Stimulated activated CD4-positive, alpha-beta T cell treated with anti-CD3 and anti-CD28 coated beads, Interleukin-4, amount 100 ng/mL, for 48 hours (primary cell): ENCODE measurements around the gene KIAA0586.

Experiments used
- DNase-seq, 2 donors: peaks; one replicate each; pipeline ENCODE4 v3.0.0-alpha.2; 2020; ENCODE audit warnings: low read depth in 2 of 2

The KIAA0586 gene

GRCh38 chr14:58597041-58597440 is 169.5 kb downstream of the KIAA0586 start:
- DNase-seq = no peak

GRCh38 chr14:58598028-58598803 is 170.7 kb downstream of the KIAA0586 start:
- DNase-seq = no peak

DNA sequence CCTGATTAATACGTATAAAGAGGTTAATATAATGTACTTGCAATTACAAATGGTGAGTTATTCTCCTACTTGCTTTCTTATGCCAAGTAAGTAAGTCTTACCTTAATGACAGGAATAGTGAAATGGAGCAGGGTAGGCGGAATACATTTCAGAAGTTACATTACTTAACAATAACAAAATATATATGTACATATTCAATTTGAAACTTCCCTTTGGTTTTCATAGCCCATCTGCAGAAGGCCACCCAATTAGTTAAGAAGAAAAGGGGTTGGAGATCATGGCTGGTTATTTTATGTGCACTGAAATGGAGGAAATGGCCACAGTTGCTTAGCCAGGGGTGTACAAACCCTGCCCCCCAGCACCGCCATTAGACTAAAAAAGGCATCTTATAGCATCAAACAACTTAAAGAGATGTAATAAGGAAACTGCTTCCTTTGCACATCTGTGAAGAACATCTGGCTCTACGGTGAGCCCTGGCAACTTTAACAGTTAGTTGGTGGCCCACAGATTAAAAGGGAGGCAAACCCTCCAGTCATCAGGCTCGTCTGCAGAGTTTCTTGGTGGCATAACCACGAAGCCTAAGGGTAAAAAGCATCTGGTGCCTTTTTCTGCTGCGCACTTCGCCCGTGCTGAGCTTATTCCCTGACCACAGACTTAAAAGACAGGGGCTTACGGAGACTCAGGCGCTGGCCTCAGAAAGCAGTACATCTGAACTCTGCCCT is 171.4 kb downstream of the KIAA0586 start:
- DNase-seq = no peak

GRCh38 chr14:58599707-58600106 is 172.2 kb downstream of the KIAA0586 start:
- DNase-seq = no peak
